SK-N-SH treated with all-trans-retinoic acid at 6 μM for 48 hours (cell line): ENCODE results near the gene SDK2.

ENCODE experiments used
- BACH2 ChIP-seq: fragments of 250-450 bp; sonication (Bioruptor Pico); IDR thresholded peaks from 2 replicates; pipeline ENCODE4 v1.9.0; 2021; ENCODE audit warnings: mild to moderate bottlenecking, borderline replicate concordance
- CREB5 ChIP-seq: fragments of 250-450 bp; sonication (Bioruptor Pico); IDR thresholded peaks from 2 replicates; pipeline ENCODE4 v1.5.1; 2020; ENCODE audit warnings: low read depth, mild to moderate bottlenecking, moderate library complexity
- CSRNP3 ChIP-seq: fragments of 250-450 bp; sonication (Bioruptor Pico); IDR thresholded peaks from 2 replicates; pipeline ENCODE4 v1.5.1; 2021; ENCODE audit warnings: mild to moderate bottlenecking, moderate library complexity
- PATZ1 ChIP-seq: fragments of 250-450 bp; sonication (Bioruptor Pico); IDR thresholded peaks from 2 replicates; pipeline ENCODE4 v1.8.0; 2020; ENCODE audit warnings: mild to moderate bottlenecking, moderate library complexity, borderline replicate concordance
- PPARA ChIP-seq: fragments of 250-450 bp; sonication (Bioruptor Pico); IDR thresholded peaks from 2 replicates; pipeline ENCODE4 v1.5.0; 2020; ENCODE audit warnings: mild to moderate bottlenecking, borderline replicate concordance
- RARB ChIP-seq: fragments of 250-450 bp; sonication (Bioruptor Pico); IDR thresholded peaks from 2 replicates; pipeline ENCODE4 v1.8.0; 2021; ENCODE audit warnings: mild to moderate bottlenecking, moderate library complexity
- TCF4 ChIP-seq: fragments of 250-450 bp; sonication (Bioruptor Pico); IDR thresholded peaks from 2 replicates; pipeline ENCODE4 v1.8.0; 2021; ENCODE audit warnings: mild to moderate bottlenecking, moderate library complexity, borderline replicate concordance
- TSHZ2 ChIP-seq: fragments of 250-450 bp; sonication (Bioruptor Pico); IDR thresholded peaks from 2 replicates; pipeline ENCODE4 v1.5.0; 2020; ENCODE audit warnings: mild to moderate bottlenecking, moderate library complexity
- ZFP30 ChIP-seq: fragments of 450-650 bp; formaldehyde crosslinking; IDR thresholded peaks from 2 replicates; pipeline ENCODE4 v1.5.0; 2022; ENCODE audit warnings: mild to moderate bottlenecking, moderate library complexity

- TF ChIP-seq RARB (CRISPR knock-in tag) (no peak), PPARA (CRISPR knock-in tag) (no peak), TCF4 (CRISPR knock-in tag) (no peak), CREB5 (CRISPR knock-in tag) (no peak), TSHZ2 (CRISPR knock-in tag) (no peak), CSRNP3 (CRISPR knock-in tag) (no peak), ZFP30 (CRISPR knock-in tag) (no peak), PATZ1 (CRISPR knock-in tag) (no peak), BACH2 (CRISPR knock-in tag) (no peak)
These were observed 246.2 kb downstream of the SDK2 start for GRCh38 chr17:73397856-73398540.
